ENCODE measurements around the gene WWP2.

- TF ChIP-seq EP300 (IDR thresholded peaks at IDR 0.05; ENCODE audit: borderline replicate concordance), result peak; percentile 25; the same call in 1 of the 2 replicates
- TF ChIP-seq RAD21 (IDR thresholded peaks at IDR 0.05; ENCODE audit: low read depth), result no peak; the same call in 1 of the 2 replicates
- TF ChIP-seq CREB1 (IDR thresholded peaks at IDR 0.05; ENCODE audit: low read depth), result peak; percentile 26; the same call in 1 of the 2 replicates
- peak; percentile 62; the same call in 1 of the 2 replicates for TF ChIP-seq TCF12 (IDR thresholded peaks at IDR 0.05; ENCODE audit: low read depth)
- 0 out of 2 replicates have a peak, but pooled peaks have one; percentile 49 for TF ChIP-seq FOXM1 (IDR thresholded peaks at IDR 0.05; ENCODE audit: borderline replicate concordance, low read depth)
- TF ChIP-seq, protein P1, sequence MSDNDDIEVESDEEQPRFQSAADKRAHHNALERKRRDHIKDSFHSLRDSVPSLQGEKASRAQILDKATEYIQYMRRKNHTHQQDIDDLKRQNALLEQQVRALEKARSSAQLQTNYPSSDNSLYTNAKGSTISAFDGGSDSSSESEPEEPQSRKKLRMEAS (IDR thresholded peaks at IDR 0.05), result peak; percentile 90
These were observed 35.6 kb upstream of the WWP2 start, which contains the start of gene NQO1 for GRCh38 chr16:69726313-69727060.
